ENCODE measurements around the gene SPRY2. TPM values are rescaled to one million over a fixed set of nuclear protein-coding genes. Genes with fewer than 3 reads are reported as not detected.

The SPRY2 gene
- total and polyA plus RNA-seq, 2 of the 8 experiments (the other 6 are each of a cell fraction or from before 2014, with no cell fraction given) = 37.7 to 37.9 TPM

GRCh38 chr13:80348314-80348713, 7.4 kb upstream of the SPRY2 start:
- Histone ChIP-seq H2BK15ac (ENCODE audit: low read length) (no peak overlapping the region), H3K27ac (ENCODE audit: low read depth, low read length) (no peak overlapping the region), H3K36me3 (ENCODE audit: control insufficient read depth in 2 of 4, insufficient read depth in 4 of 4, low read length in 3 of 4) (no peaks in the 10 kb centered on the region), H3K4ac (replicated peaks; ENCODE audit: insufficient read length, low read depth, low read length) (no peak overlapping the region), H2BK5ac (ENCODE audit: low read depth, low read length) (no peak overlapping the region), H3K27me3 (replicated peaks in 1 of 4; ENCODE audit: control insufficient read depth in 3 of 4, extremely low read depth in 1 of 4, insufficient read depth in 3 of 4, low read length in 3 of 4) (no peaks in the 10 kb centered on the region; a peak in 1 of 7 replicates), H2AFZ (ENCODE audit: low read length) (0 out of 2 replicates have a peak overlapping the region, but pooled peaks have one; percentile 44), H3K4me1 (replicated peaks in 1 of 4; ENCODE audit: control insufficient read depth in 3 of 4, insufficient read depth in 4 of 4, low read length in 3 of 4) (no peaks in the 10 kb centered on the region; a peak in 2 of 7 replicates), H3K23me2 (ENCODE audit: low read depth, low read length) (no peaks in the 10 kb centered on the region), H3K18ac (ENCODE audit: extremely low read depth, low read length) (no peak overlapping the region; the same call in 1 of the 2 replicates), H3K14ac (ENCODE audit: insufficient read length) (no peak overlapping the region), H3K23ac (ENCODE audit: insufficient read length) (no peak overlapping the region), H2BK120ac (replicated peaks; ENCODE audit: low read depth, low read length) (no peak overlapping the region), H3K56ac (replicated peaks; ENCODE audit: insufficient read length, low read depth, low read length) (no peak overlapping the region), H3K9ac (replicated peaks in 1 of 4; ENCODE audit: extremely low read depth in 1 of 4, low read depth in 3 of 4, low read length in 3 of 4) (no peak overlapping the region), H3K4me3 (ENCODE audit: extremely low read depth in 1 of 4, insufficient read depth in 2 of 4, low read depth in 3 of 4, low read length in 4 of 4) (no peak overlapping the region), H3K4me2 (ENCODE audit: insufficient read depth in 1 of 2, low read depth in 2 of 2, low read length in 2 of 2) (no peak overlapping the region), H3K79me2 (ENCODE audit: control insufficient read depth in 1 of 2, insufficient read depth in 2 of 2, low read length in 2 of 2) (no peaks in the 10 kb centered on the region), H4K5ac (ENCODE audit: insufficient read length, low read depth, low read length) (no peak overlapping the region), H2BK12ac (ENCODE audit: low read depth, low read length) (no peak overlapping the region), H4K20me1 (replicated peaks in 1 of 2; ENCODE audit: control insufficient read depth in 1 of 2, insufficient read depth in 2 of 2, low read length in 2 of 2) (no peaks in the 10 kb centered on the region), H4K91ac (replicated peaks; ENCODE audit: insufficient read length, low read length) (no peak overlapping the region), H3K79me1 (ENCODE audit: low read depth, low read length) (no peaks in the 10 kb centered on the region), H2AK5ac (ENCODE audit: low read depth, low read length) (no peak overlapping the region), H4K8ac (ENCODE audit: extremely low read depth, insufficient read depth, low read length) (no peak overlapping the region), H3K9me3 (ENCODE audit: insufficient read depth in 2 of 2, low read depth in 1 of 2, low read length in 1 of 2) (no peaks in the 10 kb centered on the region), H2BK20ac (ENCODE audit: low read length) (no peak overlapping the region)
- FAIRE-seq (no peak), DNase-seq (ENCODE audit: low read depth in 1 of 2, low spot score in 2 of 2) (no peak)
- POLR2A ChIA-PET (ENCODE audit: partially characterized antibody) = interaction anchor here (0.6 to 0.7 kb wide), 2 partner anchors 793 to 808 kb away, joined by 3 read pairs; no protein-coding TSS in a partner anchor
- CTCF ChIA-PET (ENCODE audit: partially characterized antibody) = interaction anchor here (0.6 to 2.4 kb wide), 3 partner anchors 11 to 375 kb away, joined by 3 to 10 read pairs (median 3); no protein-coding TSS in a partner anchor
- TF ChIP-seq EGR1 (IDR thresholded peaks at IDR 0.05; ENCODE audit: borderline replicate concordance, low read depth, low read length) (no peak), SP2 (IDR thresholded peaks at IDR 0.05; ENCODE audit: low read length) (no peak), EZH2 (IDR thresholded peaks at IDR 0.05; ENCODE audit: low read depth, low read length, severe bottlenecking) (no peak), MAFK (IDR thresholded peaks at IDR 0.05; ENCODE audit: low read depth, low read length) (no peak), TCF12 (IDR thresholded peaks at IDR 0.05; ENCODE audit: low read depth, low read length) (no peak), FOSL1 (IDR thresholded peaks at IDR 0.05; ENCODE audit: insufficient read depth, low read depth, low read length) (no peak), SRF (IDR thresholded peaks at IDR 0.05; ENCODE audit: low read depth, low read length) (no peak), GTF2F1 (IDR thresholded peaks at IDR 0.05; ENCODE audit: borderline replicate concordance, low read depth, low read length) (no peak), NRF1 (IDR thresholded peaks at IDR 0.05; ENCODE audit: low read depth, low read length) (no peak), JUN (IDR thresholded peaks at IDR 0.05; ENCODE audit: low read depth, low read length) (no peak), SAP30 (IDR thresholded peaks at IDR 0.05; ENCODE audit: insufficient read depth, insufficient replicate concordance, low read length) (no peak), POLR2AphosphoS5 (IDR thresholded peaks at IDR 0.05; ENCODE audit: low read depth, low read length) (no peak)
- TF ChIP-seq, protein P1, sequence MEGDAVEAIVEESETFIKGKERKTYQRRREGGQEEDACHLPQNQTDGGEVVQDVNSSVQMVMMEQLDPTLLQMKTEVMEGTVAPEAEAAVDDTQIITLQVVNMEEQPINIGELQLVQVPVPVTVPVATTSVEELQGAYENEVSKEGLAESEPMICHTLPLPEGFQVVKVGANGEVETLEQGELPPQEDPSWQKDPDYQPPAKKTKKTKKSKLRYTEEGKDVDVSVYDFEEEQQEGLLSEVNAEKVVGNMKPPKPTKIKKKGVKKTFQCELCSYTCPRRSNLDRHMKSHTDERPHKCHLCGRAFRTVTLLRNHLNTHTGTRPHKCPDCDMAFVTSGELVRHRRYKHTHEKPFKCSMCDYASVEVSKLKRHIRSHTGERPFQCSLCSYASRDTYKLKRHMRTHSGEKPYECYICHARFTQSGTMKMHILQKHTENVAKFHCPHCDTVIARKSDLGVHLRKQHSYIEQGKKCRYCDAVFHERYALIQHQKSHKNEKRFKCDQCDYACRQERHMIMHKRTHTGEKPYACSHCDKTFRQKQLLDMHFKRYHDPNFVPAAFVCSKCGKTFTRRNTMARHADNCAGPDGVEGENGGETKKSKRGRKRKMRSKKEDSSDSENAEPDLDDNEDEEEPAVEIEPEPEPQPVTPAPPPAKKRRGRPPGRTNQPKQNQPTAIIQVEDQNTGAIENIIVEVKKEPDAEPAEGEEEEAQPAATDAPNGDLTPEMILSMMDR (IDR thresholded peaks at IDR 0.05; ENCODE audit: control extremely low read depth in 1 of 3, insufficient read depth in 1 of 3, low read depth in 1 of 3, low read length in 3 of 3) = no peak

Data from H1 (cell line).